HEK293T (cell line): ENCODE data around the gene PCDH18.

Experiments
- ARNT ChIP-seq: fragments of 450-650 bp; IDR thresholded peaks from 2 replicates; pipeline ENCODE4 v1.6.1; 2017; ENCODE audit warnings: mild to moderate bottlenecking
- BHLHE40 ChIP-seq: fragments of 450-650 bp; IDR thresholded peaks from 2 replicates; pipeline ENCODE4 v1.6.1; 2016; ENCODE audit warnings: mild to moderate bottlenecking, moderate library complexity, borderline replicate concordance
- CTBP1 ChIP-seq: fragments of 450-650 bp; IDR thresholded peaks from 2 replicates; pipeline ENCODE4 v1.6.1; 2016; ENCODE audit warnings: borderline replicate concordance
- FOXA1 ChIP-seq: fragments of 450-650 bp; IDR thresholded peaks from 2 replicates; pipeline ENCODE4 v1.6.1; 2016; ENCODE audit warnings: mild to moderate bottlenecking
- FOXK2 ChIP-seq: fragments of 450-650 bp; IDR thresholded peaks from 2 replicates; pipeline ENCODE4 v1.6.1; 2016; ENCODE audit warnings: mild to moderate bottlenecking
- L3MBTL2 ChIP-seq: fragments of 450-650 bp; conservative IDR thresholded peaks from 2 replicates; pipeline ENCODE4 v1.6.1; 2016; ENCODE audit warnings: mild to moderate bottlenecking
- NFRKB ChIP-seq: fragments of 450-650 bp; IDR thresholded peaks from 2 replicates; pipeline ENCODE4 v1.6.1; 2016; ENCODE audit warnings: mild to moderate bottlenecking, moderate library complexity
- SP1 ChIP-seq: fragments of 450-650 bp; IDR thresholded peaks from 2 replicates; pipeline ENCODE4 v1.6.1; 2017
- SUZ12 ChIP-seq: fragments of 450-650 bp; IDR thresholded peaks from 2 replicates; pipeline ENCODE4 v1.6.1; 2016; ENCODE audit warnings: mild to moderate bottlenecking
- TARDBP ChIP-seq: fragments of 450-650 bp; IDR thresholded peaks from 2 replicates; pipeline ENCODE4 v1.6.1; 2016
- ZNF384 ChIP-seq: fragments of 450-650 bp; IDR thresholded peaks from 2 replicates; pipeline ENCODE4 v1.6.1; 2016

GRCh38 chr4:137514406-137515111 lies 17.7 kb downstream of the PCDH18 start:
- no peak for TF ChIP-seq CTBP1
- no peak for TF ChIP-seq ARNT
- no peak for TF ChIP-seq ZNF384
- TF ChIP-seq FOXK2: no peak
- TF ChIP-seq SP1: no peak
- no peak for TF ChIP-seq L3MBTL2
- no peak for TF ChIP-seq FOXA1
- no peak for TF ChIP-seq NFRKB
- TF ChIP-seq SUZ12: no peak
- TF ChIP-seq BHLHE40: no peak
- TF ChIP-seq TARDBP: no peak
